ENCODE data around the gene ACP5.
A peak's percentile ranks its signal among the peaks of the same experiment; 100 is the strongest.

The ACP5 gene

GRCh38 chr19:11555246-11555645 lies 22.2 kb downstream of the ACP5 start:
- DNase-seq (ENCODE audit: insufficient read length) (no peak), FAIRE-seq (no peak)
- TF ChIP-seq POLR2A (IDR thresholded peaks at IDR 0.05; ENCODE audit: low read depth, low read length) = no peak
- TF ChIP-seq TAF1 (IDR thresholded peaks at IDR 0.05; ENCODE audit: borderline replicate concordance, low read depth, low read length) = no peak
- no peak for TF ChIP-seq POLR2AphosphoS5 (IDR thresholded peaks at IDR 0.05; ENCODE audit: low read depth, low read length)

GRCh38 chr19:11554160-11554559 lies 23.3 kb downstream of the ACP5 start:
- DNase-seq (ENCODE audit: insufficient read length) (peak; percentile 46), FAIRE-seq (no peak)
- TF ChIP-seq POLR2AphosphoS5 (IDR thresholded peaks at IDR 0.05; ENCODE audit: low read depth, low read length) (no peak), TAF1 (IDR thresholded peaks at IDR 0.05; ENCODE audit: borderline replicate concordance, low read depth, low read length) (no peak), POLR2A (IDR thresholded peaks at IDR 0.05; ENCODE audit: low read depth, low read length) (no peak)

GRCh38 chr19:11552666-11553372 lies 24.6 kb downstream of the ACP5 start:
- DNase-seq (ENCODE audit: insufficient read length) (peak; percentile 9), FAIRE-seq (no peak)
- no peak for TF ChIP-seq POLR2AphosphoS5 (IDR thresholded peaks at IDR 0.05; ENCODE audit: low read depth, low read length)
- no peak for TF ChIP-seq POLR2A (IDR thresholded peaks at IDR 0.05; ENCODE audit: low read depth, low read length)
- no peak for TF ChIP-seq TAF1 (IDR thresholded peaks at IDR 0.05; ENCODE audit: borderline replicate concordance, low read depth, low read length)

GRCh38 chr19:11551603-11552235 lies 25.7 kb downstream of the ACP5 start:
- FAIRE-seq (no peak), DNase-seq (ENCODE audit: insufficient read length) (no peak)
- TF ChIP-seq POLR2AphosphoS5 (IDR thresholded peaks at IDR 0.05; ENCODE audit: low read depth, low read length) (no peak), TAF1 (IDR thresholded peaks at IDR 0.05; ENCODE audit: borderline replicate concordance, low read depth, low read length) (no peak), POLR2A (IDR thresholded peaks at IDR 0.05; ENCODE audit: low read depth, low read length) (no peak)

- no peak for FAIRE-seq
- no peak for DNase-seq (ENCODE audit: insufficient read length)
- no peak for TF ChIP-seq POLR2AphosphoS5 (IDR thresholded peaks at IDR 0.05; ENCODE audit: low read depth, low read length)
- no peak for TF ChIP-seq TAF1 (IDR thresholded peaks at IDR 0.05; ENCODE audit: borderline replicate concordance, low read depth, low read length)
- TF ChIP-seq POLR2A (IDR thresholded peaks at IDR 0.05; ENCODE audit: low read depth, low read length) = no peak
Observed at GRCh38 chr19:11550265-11550664, 27.2 kb downstream of the ACP5 start.

- no peak for DNase-seq (ENCODE audit: insufficient read length)
- FAIRE-seq = no peak
- TF ChIP-seq POLR2A (IDR thresholded peaks at IDR 0.05; ENCODE audit: low read depth, low read length) = no peak
Observed at GRCh38 chr19:11549386-11549953, 28.0 kb downstream of the ACP5 start.

GRCh38 chr19:11547929-11548700 lies 29.3 kb downstream of the ACP5 start:
- FAIRE-seq (no peak), DNase-seq (ENCODE audit: insufficient read length) (no peak)
- TF ChIP-seq TAF1 (IDR thresholded peaks at IDR 0.05; ENCODE audit: borderline replicate concordance, low read depth, low read length) = no peak
- no peak for TF ChIP-seq POLR2AphosphoS5 (IDR thresholded peaks at IDR 0.05; ENCODE audit: low read depth, low read length)
- no peak for TF ChIP-seq POLR2A (IDR thresholded peaks at IDR 0.05; ENCODE audit: low read depth, low read length)

- FAIRE-seq (no peak), DNase-seq (ENCODE audit: insufficient read length) (no peak)
- no peak for TF ChIP-seq POLR2AphosphoS5 (IDR thresholded peaks at IDR 0.05; ENCODE audit: low read depth, low read length)
- TF ChIP-seq POLR2A (IDR thresholded peaks at IDR 0.05; ENCODE audit: low read depth, low read length) = no peak
- no peak for TF ChIP-seq TAF1 (IDR thresholded peaks at IDR 0.05; ENCODE audit: borderline replicate concordance, low read depth, low read length)
Observed at GRCh38 chr19:11541238-11541637, 36.2 kb downstream of the ACP5 start.

GRCh38 chr19:11540645-11541044 lies 36.8 kb downstream of the ACP5 start:
- no peak for DNase-seq (ENCODE audit: insufficient read length)
- no peak for TF ChIP-seq POLR2A (IDR thresholded peaks at IDR 0.05; ENCODE audit: low read depth, low read length)
- no peak for TF ChIP-seq TAF1 (IDR thresholded peaks at IDR 0.05; ENCODE audit: borderline replicate concordance, low read depth, low read length)
- TF ChIP-seq POLR2AphosphoS5 (IDR thresholded peaks at IDR 0.05; ENCODE audit: low read depth, low read length) = no peak
- no peak for FAIRE-seq

- DNase-seq (ENCODE audit: insufficient read length) = no peak
- FAIRE-seq = no peak
- TF ChIP-seq TAF1 (IDR thresholded peaks at IDR 0.05; ENCODE audit: borderline replicate concordance, low read depth, low read length) (no peak), POLR2A (IDR thresholded peaks at IDR 0.05; ENCODE audit: low read depth, low read length) (no peak), POLR2AphosphoS5 (IDR thresholded peaks at IDR 0.05; ENCODE audit: low read depth, low read length) (no peak)
Observed at GRCh38 chr19:11539495-11540365, 37.7 kb downstream of the ACP5 start.

All from GM12892 (cell line).